ENCODE data around the gene MUC15.

MUC15 gene

DNA sequence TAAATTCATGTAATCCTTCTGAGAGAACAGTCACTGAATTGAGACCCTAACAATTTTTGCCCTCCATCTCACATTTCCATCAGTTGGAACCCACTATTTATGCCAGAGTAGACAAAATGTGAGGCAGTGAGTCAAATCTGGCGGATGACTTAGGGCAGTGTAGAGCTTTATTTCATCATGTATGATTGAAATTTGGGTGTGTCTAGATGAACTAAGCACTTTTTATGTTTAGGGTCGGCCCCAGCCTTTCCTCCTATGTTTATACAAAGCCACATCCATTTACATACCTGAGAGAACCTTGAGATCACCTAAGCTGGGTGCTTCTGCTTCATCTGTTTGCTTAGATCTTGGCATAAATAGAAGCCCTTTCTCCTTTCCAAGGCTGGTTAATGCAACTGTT, 15.0 kb upstream of the MUC15 start:
- no peak for DNase-seq (ENCODE audit: extremely low spot score)
- no peak for TF ChIP-seq CTCF (IDR thresholded peaks at IDR 0.05; ENCODE audit: control extremely low read depth, extremely low read depth, low read depth, missing control alignments)
- CTCF ChIA-PET = no interaction called here
- POLR2A ChIA-PET = no interaction called here

DNA sequence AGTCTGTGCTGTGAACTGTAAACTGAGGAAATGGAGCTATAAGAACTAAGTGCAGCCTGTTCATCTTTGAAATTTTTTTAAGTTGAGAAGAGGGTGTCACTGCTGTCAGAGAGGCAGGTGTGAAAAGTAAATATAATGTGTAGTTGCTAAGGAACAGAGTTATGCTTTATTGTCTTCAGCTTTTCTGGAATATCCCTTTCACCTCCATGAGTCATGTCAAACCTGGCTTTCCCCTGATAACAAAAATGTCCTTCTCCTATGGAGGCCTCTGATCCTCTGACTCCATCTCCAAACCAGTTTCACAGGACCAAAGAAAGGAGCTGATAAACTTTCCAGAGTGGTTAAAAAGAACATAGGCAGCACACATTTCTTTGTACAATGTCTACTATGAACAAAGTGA, 12.8 kb upstream of the MUC15 start:
- DNase-seq (ENCODE audit: extremely low spot score) = no peak
- no peak for TF ChIP-seq CTCF (IDR thresholded peaks at IDR 0.05; ENCODE audit: control extremely low read depth, extremely low read depth, low read depth, missing control alignments)
- ChIA-PET POLR2A (no interaction called here), CTCF (interaction anchor here (0.8 to 1.4 kb wide), 3 partner anchors 12 to 37 kb away, joined by 3 to 4 read pairs (median 3); no protein-coding TSS in a partner anchor)

DNA sequence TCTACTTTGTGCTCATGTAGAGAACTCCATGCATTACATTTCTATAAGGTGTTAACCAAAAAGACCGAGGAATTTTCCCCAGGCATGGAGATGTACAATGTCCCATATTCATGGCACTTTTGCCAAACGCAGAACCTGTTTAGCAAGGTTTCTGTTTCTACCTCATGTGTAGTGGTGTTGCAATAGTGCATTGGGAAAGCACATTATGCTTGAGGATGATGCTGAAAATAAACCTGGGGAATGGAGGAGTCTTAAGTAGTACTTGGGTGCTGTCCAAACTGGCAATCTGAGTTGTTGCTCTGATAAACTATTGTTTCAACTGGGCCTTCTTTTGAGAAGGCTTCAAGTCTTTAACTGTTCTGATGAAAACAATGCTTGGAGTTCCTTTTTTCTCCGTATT, 11.5 kb upstream of the MUC15 start:
- no peak for TF ChIP-seq CTCF (IDR thresholded peaks at IDR 0.05; ENCODE audit: control extremely low read depth, extremely low read depth, low read depth, missing control alignments)
- no peak for DNase-seq (ENCODE audit: extremely low spot score)
- ChIA-PET POLR2A (no interaction called here), CTCF (no interaction called here)

DNA sequence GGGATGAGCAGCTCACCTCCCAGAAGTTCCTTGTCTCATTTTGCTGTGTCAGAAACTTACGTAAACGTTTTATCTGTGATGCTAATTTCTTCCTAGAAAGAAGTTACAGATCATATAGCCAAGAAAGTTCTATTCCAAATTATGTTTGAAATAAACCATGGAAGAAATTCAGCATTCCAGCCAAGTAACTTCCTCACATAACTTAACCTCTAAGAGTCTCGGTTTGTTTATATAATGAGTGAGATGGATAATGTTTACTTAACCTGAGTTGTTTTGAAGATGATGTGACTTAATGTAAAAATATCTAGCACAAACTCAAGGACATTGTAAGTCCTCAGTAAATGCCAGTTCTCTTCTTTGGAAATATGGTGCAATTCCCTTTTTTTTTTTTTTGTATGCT, 8.9 kb upstream of the MUC15 start:
- ChIA-PET POLR2A (no interaction called here), CTCF (no interaction called here)
- no peak for DNase-seq (ENCODE audit: extremely low spot score)
- no peak for TF ChIP-seq CTCF (IDR thresholded peaks at IDR 0.05; ENCODE audit: control extremely low read depth, extremely low read depth, low read depth, missing control alignments)

DNA sequence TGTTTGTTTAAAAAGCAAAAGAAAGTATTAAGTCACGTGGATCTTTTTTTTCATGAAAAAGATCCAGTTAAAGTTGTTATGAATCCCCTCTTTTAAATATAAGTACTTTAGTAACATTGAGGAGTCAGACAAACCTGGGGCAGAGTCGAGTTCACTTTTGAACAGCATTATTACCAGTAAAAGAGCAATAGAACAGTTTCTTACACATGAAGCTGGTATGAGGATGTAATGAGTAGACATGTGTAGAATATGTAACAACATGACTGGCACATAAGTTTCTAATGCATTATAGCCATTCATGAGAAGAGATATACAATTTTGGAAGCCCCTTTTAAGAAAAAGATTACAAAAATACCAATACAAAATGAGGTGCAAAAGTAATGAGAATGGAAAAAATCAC, 7.6 kb upstream of the MUC15 start:
- no peak for TF ChIP-seq CTCF (IDR thresholded peaks at IDR 0.05; ENCODE audit: control extremely low read depth, extremely low read depth, low read depth, missing control alignments)
- no peak for DNase-seq (ENCODE audit: extremely low spot score)
- ChIA-PET POLR2A (no interaction called here), CTCF (no interaction called here)

DNA sequence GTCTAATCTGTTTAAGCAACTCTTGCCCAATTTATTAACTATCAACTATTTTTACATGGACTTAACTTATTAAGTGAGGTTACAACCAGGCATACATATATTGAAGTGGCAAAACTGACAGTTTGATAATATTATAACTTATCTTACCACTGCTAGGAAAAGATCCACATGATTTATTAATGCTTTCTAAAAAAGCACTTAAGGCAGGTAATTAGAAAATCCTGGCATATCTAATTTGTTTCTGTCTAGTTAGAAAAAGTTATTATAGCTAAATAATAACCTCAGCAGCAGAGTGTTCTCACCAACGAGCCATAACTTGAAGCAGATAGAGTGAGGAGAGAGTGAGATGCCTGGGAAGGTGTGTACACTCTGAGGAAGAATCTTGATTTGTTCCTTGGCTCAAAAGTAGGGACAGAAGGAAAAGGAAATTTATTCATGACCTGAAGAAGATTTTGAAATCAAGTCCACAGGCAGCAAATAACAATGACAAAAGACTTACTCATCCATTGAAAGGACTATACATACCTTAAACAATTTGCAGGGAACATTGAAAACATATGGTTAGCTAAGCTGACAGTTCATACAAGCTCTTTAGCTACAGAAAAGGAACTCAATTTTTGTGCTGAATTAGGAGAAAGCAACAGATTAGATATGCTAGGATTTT, 7.1 kb upstream of the MUC15 start:
- TF ChIP-seq CTCF (IDR thresholded peaks at IDR 0.05; ENCODE audit: control extremely low read depth, extremely low read depth, low read depth, missing control alignments) = no peak
- POLR2A ChIA-PET = no interaction called here
- no peak for DNase-seq (ENCODE audit: extremely low spot score)
- CTCF ChIA-PET = no interaction called here

GRCh38 chr11:26575946-26576345, 3.9 kb upstream of the MUC15 start:
- TF ChIP-seq CTCF (IDR thresholded peaks at IDR 0.05; ENCODE audit: control extremely low read depth, extremely low read depth, low read depth, missing control alignments) = no peak
- CTCF ChIA-PET = no interaction called here
- POLR2A ChIA-PET = no interaction called here
- no peak for DNase-seq (ENCODE audit: extremely low spot score)

Measured in GM10248 (cell line).